HL-60 (cell line): ENCODE results near the gene PIGN.

Experiments
- DNase-seq, 2 experiments: peaks; one replicate each; pipeline ENCODE4 v3.0.0-alpha.2; 2010 to 2020; ENCODE audit warnings: low read depth in 1 of 2, low spot score in 1 of 2
- H3K27ac ChIP-seq: fragments of 250-450 bp; sonication (Bioruptor Pico); replicated peaks from 2 replicates; pipeline ENCODE4 v1.5.1; 2020; ENCODE audit warnings: mild to moderate bottlenecking, moderate library complexity
- H3K27me3 ChIP-seq: fragments of 250-450 bp; sonication (Bioruptor Pico); 2 replicates; pipeline ENCODE4 v1.5.1; 2021; ENCODE audit warnings: mild to moderate bottlenecking, moderate library complexity; ENCODE audit not compliant: insufficient read depth, poor library complexity, severe bottlenecking
- H3K4me3 ChIP-seq: replicated peaks from 2 replicates; pipeline ENCODE4 v1.5.1; 2011; ENCODE audit warnings: mild to moderate bottlenecking, control low read depth, low read length; ENCODE audit not compliant: insufficient read depth
- CTCF ChIP-seq: IDR thresholded peaks from one replicate; pipeline ENCODE4 v1.5.1; 2011; ENCODE audit warnings: low read length, control low read depth, inconsistent platforms; ENCODE audit not compliant: insufficient read depth
- GABPA ChIP-seq: IDR thresholded peaks from 2 replicates; pipeline ENCODE4 v1.6.1; 2012; ENCODE audit warnings: low read depth
- POLR2AphosphoS5 ChIP-seq: IDR thresholded peaks from 2 replicates; pipeline ENCODE4 v1.6.1; 2012; ENCODE audit warnings: low read depth
- REST ChIP-seq: IDR thresholded peaks from 2 replicates; pipeline ENCODE4 v1.6.1; 2012; ENCODE audit warnings: low read depth; ENCODE audit not compliant: insufficient replicate concordance
- SPI1 ChIP-seq: IDR thresholded peaks from 2 replicates; pipeline ENCODE4 v1.6.1; 2012; ENCODE audit warnings: low read depth, mild to moderate bottlenecking, borderline replicate concordance

PIGN gene

GRCh38 chr18:62205824-62206223, 19.0 kb upstream of the PIGN start:
- no peak for DNase-seq
- Histone ChIP-seq H3K4me3 (no peak overlapping the region), H3K27ac (no peak overlapping the region), H3K27me3 (no peaks in the 10 kb centered on the region)
- TF ChIP-seq CTCF (no peak), SPI1 (no peak), REST (no peak), POLR2AphosphoS5 (no peak), GABPA (no peak)

- no peak overlapping the region for H3K4me3 ChIP-seq
- TF ChIP-seq CTCF = no peak
- no peak for TF ChIP-seq REST
- no peak for TF ChIP-seq POLR2AphosphoS5
- TF ChIP-seq GABPA = no peak
- TF ChIP-seq SPI1 = no peak
- no peak overlapping the region for H3K27ac ChIP-seq
- no peak for DNase-seq
- H3K27me3 ChIP-seq = no peaks in the 10 kb centered on the region
These were observed 15.0 kb upstream of the PIGN start for GRCh38 chr18:62201870-62202269.

- Histone ChIP-seq H3K4me3 (no peak overlapping the region), H3K27me3 (no peaks in the 10 kb centered on the region), H3K27ac (no peak overlapping the region)
- TF ChIP-seq GABPA = no peak
- no peak for TF ChIP-seq SPI1
- TF ChIP-seq CTCF = no peak
- no peak for TF ChIP-seq REST
- no peak for TF ChIP-seq POLR2AphosphoS5
- DNase-seq = no peak
These were observed 13.5 kb upstream of the PIGN start for GRCh38 chr18:62200121-62200914.
